Gastrocnemius medialis (tissue), 4 donors: ENCODE measurements around the gene CHIC2. TPM values are rescaled to one million over a fixed set of nuclear protein-coding genes. Genes with fewer than 3 reads are reported as not detected.

Source experiments
- ATAC-seq, 2 donors: fragments of 150-250 bp; one replicate each; pipeline ENCODE4 v1.9.1; 2016
- DNase-seq, 2 donors: peaks; one replicate each; pipeline ENCODE4 v3.0.0-alpha.2; 2019
- H3K27ac ChIP-seq, 4 donors: fragments of 200-600 bp; sonication (generic); 1 replicate in 1 of 4; 2 replicates in 3 of 4; pipeline ENCODE4 v1.5.1; 2016 to 2018; ENCODE audit warnings: mild to moderate bottlenecking in 2 of 4, moderate library complexity in 1 of 4
- H3K27me3 ChIP-seq, 3 donors: fragments of 200-600 bp; sonication (generic) in 2 of 3; 1 replicate in 1 of 3; 2 replicates in 2 of 3; pipeline versions ENCODE4 v1.5.1 to v1.6.0; 2016 to 2019; ENCODE audit warnings: mild to moderate bottlenecking in 1 of 3, moderate library complexity in 1 of 3
- H3K36me3 ChIP-seq, 2 donors: fragments of 200-600 bp; sonication (generic) in 1 of 2; one replicate each; pipeline ENCODE4 v1.5.1; 2017 to 2018
- H3K4me1 ChIP-seq, 2 donors: fragments of 200-600 bp; sonication (generic) in 1 of 2; one replicate each; pipeline ENCODE4 v1.5.1; 2016 to 2017; ENCODE audit warnings: mild to moderate bottlenecking in 2 of 2
- H3K4me3 ChIP-seq, 4 donors: fragments of 200-600 bp; sonication (generic) in 3 of 4; 1 replicate in 1 of 4; 2 replicates in 3 of 4; pipeline ENCODE4 v1.5.1; 2016 to 2019; ENCODE audit warnings: mild to moderate bottlenecking in 2 of 4
- H3K9me3 ChIP-seq, 3 donors: fragments of 200-600 bp; sonication (generic) in 2 of 3; 1 replicate in 1 of 3; 2 replicates in 2 of 3; pipeline ENCODE4 v1.5.1; 2016 to 2019
- CTCF ChIP-seq, 5 experiments: fragments of 450-650 bp in 3 of 5; fragments of 200-600 bp in 2 of 5; sonication (generic) in 2 of 5; IDR thresholded peaks in 4 of 5; conservative IDR thresholded peaks in 1 of 5; 1 replicate in 4 of 5; 2 replicates in 1 of 5; pipeline ENCODE4 v1.5.1; 2016 to 2019; ENCODE audit warnings: antibody characterized with exemption in 5 of 5, mild to moderate bottlenecking in 3 of 5, moderate library complexity in 3 of 5
- POLR2A ChIP-seq, 2 donors: fragments of 450-650 bp; IDR thresholded peaks; one replicate each; pipeline ENCODE4 v1.6.1; 2017; ENCODE audit warnings: antibody characterized with exemption in 2 of 2, mild to moderate bottlenecking in 2 of 2, moderate library complexity in 2 of 2
- in situ Hi-C, 4 donors: fragments of 200-750 bp; cut with MboI; loops; one replicate each; pipeline versions ENCODE4 v1.15.0 to v1.8.0; 2017; ENCODE audit warnings: low sequenced_read_pairs in 4 of 4
- intact Hi-C: fragments of 100-400 bp; cut with DNase I; formaldehyde crosslinking; loops from one replicate; pipeline ENCODE4 v1.15.1; 2023; ENCODE audit warnings: low total_unique reads
- total RNA-seq, 4 donors: library from RNA; depleted of rRNA; stranded (reverse); fragments of >200 nt; gene quantifications; one replicate each; pipeline versions ENCODE4 v1.1.0 to v1.2.3, GENCODE V29; 2016

CHIC2 gene
- total RNA-seq, 4 donors from 2014 or later = 11.9 to 18.6 (median 15.5) TPM

- DNase-seq (no peak), ATAC-seq (no peak)
- no peaks in the 10 kb centered on the region for H3K27me3 ChIP-seq
- H3K27ac ChIP-seq = no peak overlapping the region
- no peak overlapping the region for H3K4me3 ChIP-seq
- intact Hi-C loops (no loop called here), in situ Hi-C loops (no loop called here)
- no peaks in the 10 kb centered on the region for H3K9me3 ChIP-seq
- TF ChIP-seq CTCF (IDR thresholded peaks at IDR 0.05 in 4 of 5, conservative IDR thresholded peaks at IDR 0.05 in 1 of 5) = no peak
- TF ChIP-seq POLR2A (IDR thresholded peaks at IDR 0.05) = no peak
- peaks cover 0 to 7% of the 10 kb centered on the region in 2 donors for H3K36me3 ChIP-seq
- H3K4me1 ChIP-seq = peaks cover 12 to 14% of the 10 kb centered on the region in 2 donors
Observed at GRCh38 chr4:54014666-54015160, 49.7 kb downstream of the CHIC2 start.

GRCh38 chr4:54011201-54011600 is 53.2 kb downstream of the CHIC2 start:
- in situ Hi-C loops = no loop called here
- DNase-seq = no peak
- no peak for ATAC-seq
- no peak overlapping the region for H3K27ac ChIP-seq
- no peaks in the 10 kb centered on the region for H3K27me3 ChIP-seq
- TF ChIP-seq POLR2A (IDR thresholded peaks at IDR 0.05) (no peak), CTCF (IDR thresholded peaks at IDR 0.05 in 4 of 5, conservative IDR thresholded peaks at IDR 0.05 in 1 of 5) (no peak)
- no peaks in the 10 kb centered on the region for H3K4me1 ChIP-seq
- no peaks in the 10 kb centered on the region for H3K9me3 ChIP-seq
- peaks cover 0 to 11% of the 10 kb centered on the region in 2 donors for H3K36me3 ChIP-seq
- no peak overlapping the region for H3K4me3 ChIP-seq
- intact Hi-C loops = no loop called here

- DNase-seq (no peak), ATAC-seq (no peak)
- Histone ChIP-seq H3K4me3 (no peak overlapping the region), H3K27ac (no peak overlapping the region), H3K4me1 (no peaks in the 10 kb centered on the region), H3K9me3 (no peaks in the 10 kb centered on the region), H3K36me3 (peaks cover 0 to 8% of the 10 kb centered on the region in 2 donors), H3K27me3 (no peaks in the 10 kb centered on the region)
- in situ Hi-C loops (no loop called here), intact Hi-C loops (no loop called here)
- TF ChIP-seq POLR2A (IDR thresholded peaks at IDR 0.05) (no peak), CTCF (IDR thresholded peaks at IDR 0.05 in 4 of 5, conservative IDR thresholded peaks at IDR 0.05 in 1 of 5) (no peak)
Observed at GRCh38 chr4:54006755-54007154, 57.6 kb downstream of the CHIC2 start.

- no peak for TF ChIP-seq CTCF (IDR thresholded peaks at IDR 0.05 in 4 of 5, conservative IDR thresholded peaks at IDR 0.05 in 1 of 5)
- TF ChIP-seq POLR2A (IDR thresholded peaks at IDR 0.05) = no peak
Observed at GRCh38 chr4:54005475-54005874, 58.9 kb downstream of the CHIC2 start.

GRCh38 chr4:54004463-54004862 is 59.9 kb downstream of the CHIC2 start:
- Histone ChIP-seq H3K36me3 (peaks cover 0 to 8% of the 10 kb centered on the region in 2 donors), H3K9me3 (no peaks in the 10 kb centered on the region), H3K27me3 (no peaks in the 10 kb centered on the region), H3K4me1 (no peaks in the 10 kb centered on the region), H3K27ac (no peak overlapping the region), H3K4me3 (no peak overlapping the region)
- in situ Hi-C loops (no loop called here), intact Hi-C loops (no loop called here)
- ATAC-seq (no peak), DNase-seq (no peak)
- TF ChIP-seq CTCF (IDR thresholded peaks at IDR 0.05 in 4 of 5, conservative IDR thresholded peaks at IDR 0.05 in 1 of 5) (no peak), POLR2A (IDR thresholded peaks at IDR 0.05) (no peak)

More at GRCh38 chr4:54005475-54005874, 58.9 kb downstream of the CHIC2 start:
- ATAC-seq (no peak), DNase-seq (no peak)
- Histone ChIP-seq H3K9me3 (no peaks in the 10 kb centered on the region), H3K4me1 (no peaks in the 10 kb centered on the region), H3K27ac (peak overlapping the region in 1 of 4 donors; percentile 7), H3K27me3 (no peaks in the 10 kb centered on the region), H3K4me3 (no peak overlapping the region), H3K36me3 (peaks cover 0 to 8% of the 10 kb centered on the region in 2 donors)
- in situ Hi-C loops (no loop called here), intact Hi-C loops (no loop called here)
